H1 (cell line): ENCODE measurements around the gene SRSF9. TPM values are rescaled to one million over a fixed set of nuclear protein-coding genes. Genes with fewer than 3 reads are reported as not detected.

ENCODE experiments used
- CTCF ChIA-PET: fragments of 300-600 bp; sonication (Branson Sonifier 250); formaldehyde crosslinking; loops from one replicate; lab custom pipeline; 2021; ENCODE audit not compliant: partially characterized antibody; lab: Charles Lee
- POLR2A ChIA-PET: fragments of 300-600 bp; sonication (Branson Sonifier 250); formaldehyde crosslinking; loops from one replicate; lab custom pipeline; 2021; ENCODE audit warnings: inconsistent platforms; ENCODE audit not compliant: partially characterized antibody; lab: Charles Lee
- DNase-seq, 2 experiments: peaks; one replicate each; pipeline versions ENCODE4 v3.0.0 to v3.0.0-alpha.2; 2010 to 2022; ENCODE audit warnings: low spot score in 2 of 2, low read depth in 1 of 2, mixed read lengths in 1 of 2
- FAIRE-seq: peaks from 2 replicates; lab custom pipeline; 2011; peaks lifted over from hg19 to GRCh38; lab: Jason Lieb, UNC
- H2AFZ ChIP-seq: 2 replicates; pipeline ENCODE4 v1.8.1; 2012; ENCODE audit warnings: low read length, inconsistent platforms
- H2AK5ac ChIP-seq: 2 replicates; pipeline ENCODE4 v1.6.1; 2013; ENCODE audit warnings: low read depth, low read length
- H2BK120ac ChIP-seq: replicated peaks from 2 replicates; pipeline ENCODE3; 2013; ENCODE audit warnings: low read depth, low read length, inconsistent platforms
- H2BK12ac ChIP-seq: 2 replicates; pipeline ENCODE4 v1.6.1; 2013; ENCODE audit warnings: low read depth, low read length
- H2BK15ac ChIP-seq: 2 replicates; pipeline ENCODE4 v1.6.1; 2013; ENCODE audit warnings: low read length
- H2BK20ac ChIP-seq: 2 replicates; pipeline ENCODE4 v1.6.1; 2013; ENCODE audit warnings: low read length
- H2BK5ac ChIP-seq: 2 replicates; pipeline ENCODE4 v1.6.1; 2013; ENCODE audit warnings: low read depth, low read length
- H3K14ac ChIP-seq: 2 replicates; pipeline ENCODE4 v1.6.1; 2013; ENCODE audit warnings: inconsistent platforms; ENCODE audit not compliant: insufficient read length
- H3K18ac ChIP-seq: 2 replicates; pipeline ENCODE4 v1.6.1; 2013; ENCODE audit warnings: low read length; ENCODE audit errors: extremely low read depth
- H3K23ac ChIP-seq: 2 replicates; pipeline ENCODE4 v1.6.1; 2013; ENCODE audit warnings: inconsistent platforms; ENCODE audit not compliant: insufficient read length
- H3K23me2 ChIP-seq: 2 replicates; pipeline ENCODE4 v1.6.1; 2013; ENCODE audit warnings: low read depth, low read length
- H3K27ac ChIP-seq: 2 replicates; pipeline ENCODE4 v1.6.1; 2011; ENCODE audit warnings: low read depth, low read length, inconsistent platforms
- H3K27me3 ChIP-seq, 4 experiments: replicated peaks in 1 of 4; 1 replicate in 1 of 4; 2 replicates in 3 of 4; pipeline versions ENCODE4 v1.6.1 to v1.8.1; 2011 to 2013; ENCODE audit warnings: low read length in 3 of 4, mild to moderate bottlenecking in 3 of 4, inconsistent platforms in 2 of 4, mixed read lengths in 2 of 4, moderate library complexity in 1 of 4; ENCODE audit not compliant: control insufficient read depth in 3 of 4, insufficient read depth in 3 of 4; ENCODE audit errors: extremely low read depth in 1 of 4
- H3K36me3 ChIP-seq, 4 experiments: 2 replicates each; pipeline versions ENCODE4 v1.6.1 to v1.8.1; 2011 to 2013; ENCODE audit warnings: mild to moderate bottlenecking in 4 of 4, low read length in 3 of 4, moderate library complexity in 2 of 4, control low read depth in 1 of 4, inconsistent platforms in 1 of 4; ENCODE audit not compliant: insufficient read depth in 4 of 4, control insufficient read depth in 2 of 4
- H3K4ac ChIP-seq: replicated peaks from 2 replicates; pipeline ENCODE3; 2013; ENCODE audit warnings: low read length, low read depth, mixed read lengths, inconsistent platforms; ENCODE audit not compliant: insufficient read length
- H3K4me1 ChIP-seq, 4 experiments: replicated peaks in 1 of 4; 1 replicate in 1 of 4; 2 replicates in 3 of 4; pipeline versions ENCODE4 v1.6.1 to v1.8.1; 2011 to 2013; ENCODE audit warnings: low read length in 3 of 4, inconsistent platforms in 2 of 4, mixed read lengths in 1 of 4; ENCODE audit not compliant: insufficient read depth in 4 of 4, control insufficient read depth in 3 of 4
- H3K4me2 ChIP-seq, 2 experiments: 2 replicates each; pipeline versions ENCODE4 v1.6.1 to v1.8.1; 2011 to 2013; ENCODE audit warnings: low read depth in 2 of 2, low read length in 2 of 2, control low read depth in 1 of 2, inconsistent platforms in 1 of 2, mild to moderate bottlenecking in 1 of 2; ENCODE audit not compliant: insufficient read depth in 1 of 2
- H3K4me3 ChIP-seq, 4 experiments: fragments of 200-600, 300-600 bp in 1 of 4; sonication (generic), shearing (Covaris generic), sonication (Bioruptor Twin) in 1 of 4; 2 replicates each; pipeline versions ENCODE4 v1.5.1 to v1.8.1; 2011 to 2016; ENCODE audit warnings: low read length in 4 of 4, low read depth in 3 of 4, control low read depth in 2 of 4, inconsistent platforms in 2 of 4, mild to moderate bottlenecking in 2 of 4, mixed read lengths in 1 of 4, moderate library complexity in 1 of 4; ENCODE audit not compliant: insufficient read depth in 2 of 4; ENCODE audit errors: extremely low read depth in 1 of 4
- H3K56ac ChIP-seq: replicated peaks from 2 replicates; pipeline ENCODE3; 2013; ENCODE audit warnings: low read depth, mild to moderate bottlenecking, mixed read lengths, low read length, inconsistent platforms; ENCODE audit not compliant: insufficient read length
- H3K79me1 ChIP-seq: 2 replicates; pipeline ENCODE4 v1.6.1; 2013; ENCODE audit warnings: low read depth, low read length, control low read depth
- H3K79me2 ChIP-seq, 2 experiments: 2 replicates each; pipeline versions ENCODE4 v1.6.1 to v1.8.1; 2012 to 2013; ENCODE audit warnings: low read length in 2 of 2, mild to moderate bottlenecking in 2 of 2, inconsistent platforms in 1 of 2; ENCODE audit not compliant: insufficient read depth in 2 of 2, control insufficient read depth in 1 of 2
- H3K9ac ChIP-seq, 4 experiments: replicated peaks in 1 of 4; 1 replicate in 1 of 4; 2 replicates in 3 of 4; pipeline versions ENCODE4 v1.6.1 to v1.8.1; 2011 to 2013; ENCODE audit warnings: low read depth in 3 of 4, low read length in 3 of 4, control low read depth in 2 of 4, mild to moderate bottlenecking in 2 of 4, moderate library complexity in 2 of 4, inconsistent platforms in 1 of 4; ENCODE audit errors: extremely low read depth in 1 of 4
- H3K9me3 ChIP-seq, 2 experiments: 2 replicates each; pipeline versions ENCODE4 v1.6.1 to v1.8.1; 2012 to 2013; ENCODE audit warnings: mild to moderate bottlenecking in 2 of 2, moderate library complexity in 2 of 2, control low read depth in 1 of 2, inconsistent platforms in 1 of 2, low read depth in 1 of 2, low read length in 1 of 2, mixed read lengths in 1 of 2; ENCODE audit not compliant: insufficient read depth in 2 of 2
- H4K20me1 ChIP-seq, 2 experiments: replicated peaks in 1 of 2; 2 replicates each; pipeline versions ENCODE3 to v1.8.1; 2011 to 2013; ENCODE audit warnings: inconsistent platforms in 2 of 2, low read length in 2 of 2, mild to moderate bottlenecking in 1 of 2; ENCODE audit not compliant: insufficient read depth in 2 of 2, control insufficient read depth in 1 of 2
- H4K5ac ChIP-seq: 2 replicates; pipeline ENCODE4 v1.6.1; 2013; ENCODE audit warnings: low read length, low read depth, mixed read lengths, inconsistent platforms; ENCODE audit not compliant: insufficient read length
- H4K8ac ChIP-seq: 2 replicates; pipeline ENCODE4 v1.8.0; 2013; ENCODE audit warnings: mild to moderate bottlenecking, moderate library complexity, low read length, inconsistent platforms; ENCODE audit not compliant: insufficient read depth; ENCODE audit errors: extremely low read depth
- H4K91ac ChIP-seq: replicated peaks from 2 replicates; pipeline ENCODE3; 2013; ENCODE audit warnings: low read length, mixed read lengths, inconsistent platforms; ENCODE audit not compliant: insufficient read length
- CEBPB ChIP-seq: IDR thresholded peaks from 2 replicates; pipeline ENCODE4 v1.6.1; 2012; ENCODE audit warnings: low read depth, low read length
- E2F6 ChIP-seq: IDR thresholded peaks from 2 replicates; pipeline ENCODE4 v1.6.1; 2012; ENCODE audit warnings: inconsistent platforms
- EGR1 ChIP-seq: IDR thresholded peaks from 2 replicates; pipeline ENCODE4 v1.6.1; 2011; ENCODE audit warnings: low read depth, low read length, borderline replicate concordance
- HDAC6 ChIP-seq: IDR thresholded peaks from one replicate; pipeline ENCODE4 v1.7.1; 2012; ENCODE audit warnings: low read depth, mild to moderate bottlenecking, inconsistent platforms, low read length, moderate library complexity
- MAFK ChIP-seq: IDR thresholded peaks from 2 replicates; pipeline ENCODE4 v1.6.1; 2012; ENCODE audit warnings: low read depth, mild to moderate bottlenecking, improper control_type of control experiment, low read length
- RAD21 ChIP-seq, 2 experiments: IDR thresholded peaks in 1 of 2; conservative IDR thresholded peaks in 1 of 2; 2 replicates each; pipeline ENCODE4 v1.6.1; 2011; ENCODE audit warnings: low read depth in 2 of 2, low read length in 2 of 2, improper control_type of control experiment in 1 of 2, inconsistent platforms in 1 of 2, mild to moderate bottlenecking in 1 of 2, moderate library complexity in 1 of 2
- SAP30 ChIP-seq: fragments of 300-600 bp; sonication (generic); IDR thresholded peaks from 2 replicates; pipeline ENCODE4 v1.7.1; 2012; ENCODE audit warnings: low read length, moderate library complexity, mild to moderate bottlenecking, inconsistent platforms; ENCODE audit not compliant: insufficient read depth, insufficient replicate concordance
- SIRT6 ChIP-seq: IDR thresholded peaks from one replicate; pipeline ENCODE4 v1.7.1; 2012; ENCODE audit warnings: low read length, inconsistent platforms
- SIX5 ChIP-seq: IDR thresholded peaks from 2 replicates; pipeline ENCODE4 v1.6.1; 2011; ENCODE audit warnings: mild to moderate bottlenecking, low read depth, low read length
- SP2 ChIP-seq: IDR thresholded peaks from 2 replicates; pipeline ENCODE4 v1.6.1; 2012; ENCODE audit warnings: mild to moderate bottlenecking, low read length, inconsistent platforms
- YY1 ChIP-seq: IDR thresholded peaks from 2 replicates; pipeline ENCODE4 v1.6.1; 2011; ENCODE audit warnings: low read depth, mild to moderate bottlenecking, low read length
- ZNF274 ChIP-seq: IDR thresholded peaks from 2 replicates; pipeline ENCODE4 v1.7.0; 2012; ENCODE audit warnings: low read length, borderline replicate concordance; ENCODE audit errors: extremely low read depth
- WGBS, 2 experiments: shearing (Covaris generic) in 1 of 2; methylation state at CpG; one replicate each; pipeline versions ENCODE4 v1.1.6 to v1.1.7; 2013 to 2015; ENCODE audit warnings: low lambda C conversion rate in 2 of 2, mixed read lengths in 2 of 2, inconsistent platforms in 1 of 2, low coverage in 1 of 2, missing lambda C conversion rate in 1 of 2; ENCODE audit not compliant: insufficient replicate concordance in 2 of 2, insufficient coverage in 1 of 2, insufficient read length in 1 of 2; ENCODE audit errors: extremely low coverage in 1 of 2, missing lambda C conversion rate in 1 of 2; 5-methylcytosine and 5-hydroxymethylcytosine counted together
- polyA plus RNA-seq, 7 experiments: library from polyadenylated mRNA; depleted of rRNA in 3 of 7; stranded (reverse) in 5 of 7; unstranded in 2 of 7; fragments of >200 nt in 5 of 7; fragments of 200-250 nt in 2 of 7; gene quantifications; 1 replicate in 5 of 7; 2 replicates in 1 of 7; 4 replicates in 1 of 7; pipeline versions ENCODE4 v1.2.1 to v1.2.3, GENCODE V29; 2011 to 2013; ENCODE audit warnings: missing spikeins in 2 of 7, mixed read lengths in 2 of 7
- total RNA-seq: library from RNA; stranded (reverse); fragmentation: NEBNext Ultra II Directional; extraction: Animal tissue kit (Norgen Biotek cat#: 25700); gene quantifications from 2 replicates; pipeline ENCODE4 v1.2.1, GENCODE V29; 2021

The SRSF9 gene
- total and polyA plus RNA-seq, 2 of the 8 experiments (the other 6 are each of a cell fraction or from before 2014, with no cell fraction given): 172 to 304 TPM

GRCh38 chr12:120490833-120491512 lies 21.4 kb upstream of the SRSF9 start:
- POLR2A ChIA-PET: interaction anchor here (0.6 to 4.6 kb wide), 7 partner anchors 10 to 47 kb away, joined by 3 to 25 read pairs (median 4); partner anchors contain the start of gene SRSF9
- 67% methylated on average over 2 of the region's 2 CpGs; no CpG with 5 or more reads in 1 of the 2 experiments for WGBS, 2 experiments
- H3K18ac ChIP-seq: no peak overlapping the region
- no peaks in the 10 kb centered on the region for H4K20me1 ChIP-seq
- no peak overlapping the region for H4K5ac ChIP-seq
- no peak overlapping the region for H2AFZ ChIP-seq
- H3K56ac ChIP-seq: no peak overlapping the region
- peaks cover 4% of the 10 kb centered on the region; the same call in 1 of the 2 replicates for H3K23me2 ChIP-seq
- H3K4me2 ChIP-seq: no peak overlapping the region
- H3K9ac ChIP-seq: no peak overlapping the region
- H3K4ac ChIP-seq: no peak overlapping the region
- no peaks in the 10 kb centered on the region; a peak in 1 of 4 replicates for H3K9me3 ChIP-seq
- H2BK5ac ChIP-seq: no peak overlapping the region
- H2BK20ac ChIP-seq: no peak overlapping the region
- 0 out of 2 replicates have a peak, but pooled peaks cover 3% of the 10 kb centered on the region for H3K79me1 ChIP-seq
- H4K91ac ChIP-seq: no peak overlapping the region
- no peaks in the 10 kb centered on the region; a peak in 1 of 7 replicates for H3K27me3 ChIP-seq
- H2BK15ac ChIP-seq: no peak overlapping the region
- H3K79me2 ChIP-seq: no peaks in the 10 kb centered on the region
- CTCF ChIA-PET: interaction anchor here (0.6 to 6.6 kb wide), 5 partner anchors 8 to 625 kb away, joined by 3 to 47 read pairs (median 4); partner anchors contain the start of gene SRSF9
- no peak overlapping the region for H3K27ac ChIP-seq
- no peak overlapping the region for H3K4me3 ChIP-seq
- H2BK120ac ChIP-seq: no peak overlapping the region
- no peak overlapping the region for H3K23ac ChIP-seq
- DNase-seq: no peak
- no peak for FAIRE-seq
- H2BK12ac ChIP-seq: no peak overlapping the region
- H3K36me3 ChIP-seq: peaks cover 0 to 2% (median 0%) of the 10 kb centered on the region in 4 experiments; a peak in 2 of 8 replicates
- H3K4me1 ChIP-seq: peaks cover 0 to 4% (median 0%) of the 10 kb centered on the region in 4 experiments; a peak in 2 of 7 replicates
- no peak overlapping the region for H4K8ac ChIP-seq
- no peak overlapping the region for H3K14ac ChIP-seq
- H2AK5ac ChIP-seq: no peak overlapping the region
- TF ChIP-seq HDAC6 (no peak), SIX5 (no peak), E2F6 (no peak), SP2 (no peak), SAP30 (no peak), CEBPB (no peak), MAFK (no peak), EGR1 (no peak), ZNF274 (no peak), YY1 (no peak), RAD21 (IDR thresholded peaks at IDR 0.05 in 1 of 2, conservative IDR thresholded peaks at IDR 0.05 in 1 of 2; ENCODE audit: low read depth in 2 of 2, low read length in 2 of 2) (no peak), SIRT6 (no peak)
